DMS53 treated with DMSO at 0.1 percent for 48 hours (cell line): ENCODE results near the gene SPCS2.
"Not testable (repeated sequence)": the region's sequence is repeated elsewhere in the genome, so short reads cannot be mapped to it uniquely, and the experiment has no call there.

Source experiments
- DNase-seq: peaks from one replicate; lab custom pipeline; 2025; ENCODE audit not compliant: unreplicated experiment; lab: John Stamatoyannopoulos, UW

Gene SPCS2

DNA sequence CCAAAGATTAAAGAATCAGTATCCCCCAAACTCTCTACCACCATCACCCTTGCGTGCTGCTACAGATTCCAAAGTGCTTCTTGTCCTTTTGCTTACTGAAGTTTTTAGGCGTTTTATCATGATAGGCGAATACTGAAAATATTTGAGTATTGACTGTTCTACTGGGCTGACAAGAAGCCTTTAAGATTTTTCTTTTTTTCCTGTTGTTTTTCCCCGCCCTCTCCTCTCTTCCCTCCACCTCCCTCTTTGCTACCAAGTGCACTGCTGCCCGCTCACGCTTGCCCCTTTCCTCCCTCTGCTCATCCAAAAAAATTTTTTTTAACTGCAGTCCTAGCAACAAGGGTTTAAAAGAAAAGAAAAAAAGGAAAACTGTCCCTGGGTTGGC lies 679 bp downstream of the SPCS2 start:
- DNase-seq, result no peak

DNA sequence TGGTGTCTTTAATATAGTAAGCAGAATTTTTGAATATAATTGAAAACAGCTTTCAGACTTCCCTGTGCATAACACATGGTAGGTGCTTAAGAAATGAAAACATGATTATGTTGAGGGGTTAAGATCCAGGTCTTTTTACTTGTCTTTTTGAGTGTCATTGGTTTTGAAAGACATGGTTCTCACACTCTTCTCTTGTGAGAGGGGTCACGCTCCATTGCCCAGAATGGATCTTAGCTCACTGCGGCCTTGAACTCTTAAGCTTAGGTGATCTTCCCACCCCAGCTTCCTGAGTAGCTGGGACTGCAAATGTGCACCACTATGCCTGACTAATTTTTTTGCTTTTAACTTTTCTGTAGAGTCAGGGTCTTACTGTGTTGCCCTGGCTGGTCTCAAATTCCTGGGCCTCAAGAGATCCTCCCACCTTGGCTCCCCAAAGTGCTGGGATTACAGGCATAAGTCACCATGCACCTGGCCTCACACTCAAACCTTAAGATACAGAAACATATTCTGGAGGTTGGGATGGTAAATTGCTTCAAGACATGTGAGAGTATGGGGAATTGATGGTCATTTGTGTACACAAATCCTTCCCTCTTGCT lies 1.4 kb downstream of the SPCS2 start:
- DNase-seq, result no peak

DNA sequence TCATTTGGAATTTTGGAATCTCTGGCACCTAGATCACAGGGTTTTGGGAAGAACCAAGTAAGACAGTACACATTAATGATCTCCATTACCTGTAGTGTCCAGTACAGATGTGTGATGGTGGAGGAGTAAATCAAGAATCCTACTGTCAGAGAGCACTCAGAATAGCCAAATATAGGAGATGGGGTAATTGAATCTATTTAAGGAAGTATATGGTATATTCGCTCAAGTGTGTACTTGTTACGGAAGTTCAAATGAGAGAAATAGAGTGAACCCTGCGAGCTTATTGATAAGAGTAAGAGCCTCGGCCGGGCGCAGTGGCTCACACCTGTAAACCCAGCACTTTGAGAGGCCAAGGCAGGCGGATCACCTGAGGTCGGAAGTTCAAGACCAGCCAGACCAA lies 2.2 kb downstream of the SPCS2 start:
- no peak for DNase-seq

DNA sequence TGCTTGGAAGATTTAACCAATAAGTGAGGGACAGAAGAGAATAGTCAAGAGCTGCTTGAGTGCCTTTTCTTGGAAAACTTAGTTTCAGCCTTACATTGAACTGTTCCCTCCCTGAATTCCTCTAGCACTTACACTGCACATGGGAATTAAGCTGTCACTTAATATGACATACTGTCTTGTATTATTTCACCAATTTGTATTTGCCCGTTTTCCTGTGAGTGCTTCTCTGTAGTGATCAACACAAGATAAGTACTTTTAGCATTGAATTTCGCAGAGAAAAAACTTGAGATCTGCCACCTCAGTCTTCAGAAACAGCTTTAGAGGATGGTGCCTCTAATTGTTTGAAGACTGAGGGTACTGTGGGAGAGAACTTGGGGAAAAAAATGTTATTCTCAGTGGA lies 3.7 kb downstream of the SPCS2 start:
- DNase-seq, result no peak

DNA sequence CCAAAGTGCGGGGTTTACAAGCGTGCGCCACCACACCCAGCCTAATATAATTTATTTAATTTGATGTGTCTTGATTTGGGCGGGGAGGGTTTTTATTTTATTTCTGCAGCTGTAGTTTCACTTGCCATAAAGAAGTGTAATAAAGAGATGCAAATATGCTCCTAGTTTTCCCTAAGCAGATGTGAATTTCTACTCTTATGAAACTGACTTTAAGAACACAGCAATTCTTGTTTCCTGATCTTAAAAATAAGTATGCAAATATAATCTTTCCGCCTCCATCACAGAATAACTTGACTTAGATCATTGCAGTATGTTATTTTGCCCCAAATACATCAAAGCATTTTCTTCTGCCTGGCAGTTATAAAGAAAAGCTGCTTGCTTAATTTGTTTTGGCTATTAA lies 4.4 kb downstream of the SPCS2 start:
- no peak for DNase-seq

DNA sequence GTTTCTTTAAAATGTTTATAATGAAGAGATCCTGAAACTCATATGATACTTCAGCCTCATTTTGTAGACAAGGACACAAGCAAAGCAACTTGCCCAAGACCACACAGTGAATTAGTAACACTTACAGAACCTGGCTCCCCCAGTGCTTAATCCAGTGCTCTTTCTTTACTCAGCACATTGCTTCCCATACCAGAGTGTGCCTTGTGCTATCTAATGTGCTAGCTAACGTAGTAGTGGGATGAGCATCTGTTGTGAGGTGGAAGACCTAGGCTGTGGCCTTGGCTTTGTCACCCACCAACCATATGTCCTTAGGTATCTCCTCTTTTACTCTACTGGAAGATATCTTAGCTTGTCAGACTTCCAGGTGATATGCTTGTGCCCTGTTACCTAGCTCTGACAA lies 5.1 kb downstream of the SPCS2 start:
- DNase-seq, result no peak

DNA sequence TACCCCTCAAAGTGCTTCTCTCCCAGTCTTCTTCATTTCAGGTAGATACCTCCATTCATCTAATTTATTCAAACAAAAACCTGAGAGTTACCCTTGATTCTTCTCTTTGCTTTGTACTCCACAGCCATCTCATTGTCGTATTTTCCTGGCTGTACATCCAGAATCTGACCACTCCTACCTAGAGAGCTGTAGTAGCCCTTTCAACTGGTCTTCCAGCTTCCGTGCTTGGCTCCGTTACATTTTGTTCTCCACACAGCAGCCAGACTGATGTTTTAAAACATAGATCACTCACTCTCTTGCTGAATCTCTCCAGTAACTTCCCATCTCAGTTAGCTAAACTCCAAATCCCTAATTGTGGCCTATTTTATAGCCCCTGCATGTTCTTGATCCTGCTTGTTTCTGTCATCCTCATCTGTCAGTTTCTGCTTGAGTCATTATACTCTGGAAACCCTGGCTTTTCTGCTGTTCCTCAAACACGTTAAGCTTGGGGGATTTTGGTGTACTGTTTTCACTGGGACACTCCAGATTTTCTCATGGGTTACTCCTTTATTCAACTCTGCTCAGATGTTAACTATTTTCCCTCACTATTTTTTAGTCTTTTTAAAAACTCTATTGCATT lies 7.4 kb downstream of the SPCS2 start:
- DNase-seq, result no peak

DNA sequence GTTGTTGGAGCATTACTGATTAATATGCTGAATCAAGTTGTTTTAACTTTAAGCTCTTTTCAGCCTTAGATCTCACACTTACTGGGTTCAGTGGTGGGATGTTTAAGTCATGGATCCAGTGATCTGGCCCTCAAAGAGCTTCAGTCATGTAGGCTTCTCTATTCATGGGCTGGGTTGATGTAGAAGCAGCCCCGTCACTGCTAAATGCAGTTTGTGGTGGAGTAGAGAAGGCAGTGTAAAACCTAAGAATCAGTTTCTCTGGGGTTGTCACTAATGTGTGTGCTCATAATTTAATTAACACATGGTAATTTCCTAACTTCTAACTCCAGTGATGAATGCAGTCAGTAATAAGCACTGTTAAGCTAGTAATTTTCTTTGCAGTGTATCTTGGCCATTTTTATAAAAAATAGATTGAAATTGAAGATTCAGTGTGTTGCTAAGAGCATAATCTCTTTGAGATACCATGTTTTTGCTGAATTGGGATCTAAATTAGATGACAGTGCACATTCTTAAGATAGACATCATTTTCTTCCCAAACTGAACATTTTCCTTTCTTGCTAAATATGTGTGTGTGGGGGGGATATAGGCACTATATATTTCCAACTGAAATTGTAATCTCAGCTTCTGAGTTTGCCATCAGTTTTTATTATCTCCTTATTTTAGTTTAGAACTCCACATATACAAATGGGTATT lies 9.0 kb downstream of the SPCS2 start:
- no peak for DNase-seq

DNA sequence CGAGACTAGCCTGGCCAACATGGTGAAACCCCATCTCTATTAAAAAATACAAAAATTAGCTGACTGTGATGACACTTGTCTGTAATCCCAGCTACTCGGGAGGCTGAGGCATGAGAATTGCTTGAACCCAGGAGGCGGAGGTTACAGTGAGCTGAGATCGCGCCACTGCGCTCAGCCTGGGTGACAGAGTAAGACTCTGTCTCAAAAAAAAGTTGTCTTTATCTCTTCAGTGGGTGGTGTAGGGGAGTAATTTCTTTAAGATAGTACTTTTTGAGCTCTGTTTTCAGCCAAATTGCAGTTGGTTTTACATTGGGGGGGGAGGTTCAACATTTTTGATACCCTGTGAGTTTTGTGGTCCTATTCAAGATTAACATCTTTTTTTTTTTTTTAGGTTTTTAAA lies 11.1 kb downstream of the SPCS2 start:
- not testable (repeated sequence) for DNase-seq

DNA sequence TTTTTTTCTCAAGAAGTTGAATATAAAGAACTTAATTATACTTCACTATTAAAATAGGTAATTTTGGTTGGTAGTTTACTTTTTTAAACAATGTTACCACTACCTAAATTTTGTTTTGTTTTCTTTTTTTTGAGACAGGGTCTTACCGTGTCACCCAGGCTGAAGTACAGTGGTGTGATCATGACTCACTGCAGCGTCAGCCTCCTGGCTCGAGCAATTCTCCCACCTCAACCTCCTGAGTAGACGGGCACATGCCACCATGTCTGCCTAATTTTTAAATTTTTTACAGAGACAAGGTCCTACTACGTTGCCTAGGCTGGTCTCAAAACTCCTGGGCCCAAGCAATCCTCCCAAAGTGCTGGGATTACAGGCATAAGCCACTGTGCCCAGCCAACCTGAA lies 17.6 kb downstream of the SPCS2 start:
- DNase-seq, result no peak

DNA sequence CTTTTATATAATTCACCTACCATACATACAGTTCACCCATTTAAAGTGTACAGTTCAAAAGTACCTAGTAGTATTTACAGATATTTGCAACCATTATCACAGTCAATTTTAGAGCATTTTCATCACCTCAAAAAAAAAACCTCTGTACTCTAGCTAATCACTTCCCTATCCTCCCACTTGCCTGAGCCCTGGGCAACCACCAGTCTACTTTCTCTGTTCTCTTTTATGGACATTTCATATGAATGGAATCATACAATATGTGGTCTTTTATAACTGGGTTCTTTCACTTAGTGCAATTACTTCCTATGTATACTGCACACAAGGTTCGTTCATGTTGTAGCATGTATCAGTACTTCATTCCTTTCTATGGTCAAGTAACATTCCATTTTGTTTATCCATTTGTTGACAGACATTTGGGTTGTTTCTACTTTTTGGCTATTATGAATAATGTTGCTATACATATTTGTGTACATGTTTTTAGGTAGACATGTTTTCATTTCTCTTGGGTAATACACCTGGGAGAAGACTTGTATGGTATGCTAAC lies 21.9 kb downstream of the SPCS2 start:
- DNase-seq, result no peak

DNA sequence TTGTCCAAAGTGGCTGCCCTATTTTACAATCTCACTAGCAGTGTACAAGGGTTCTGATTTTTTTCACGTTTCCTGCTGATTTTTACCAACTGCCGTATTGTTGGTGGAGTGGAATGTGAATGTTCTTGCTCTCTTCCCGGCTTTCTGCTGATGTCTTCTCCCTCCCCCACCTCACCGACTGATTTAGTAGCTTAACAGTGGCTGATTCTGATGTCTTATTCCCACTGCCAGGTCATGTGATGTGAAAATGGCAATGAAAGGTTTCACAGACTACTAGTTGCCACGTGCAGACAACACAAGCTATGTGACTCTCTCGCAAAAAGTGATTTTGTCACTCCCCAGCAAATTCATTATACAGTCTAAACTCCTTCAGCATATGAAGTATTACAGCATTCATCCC lies 22.4 kb downstream of the SPCS2 start:
- DNase-seq, result no peak

DNA sequence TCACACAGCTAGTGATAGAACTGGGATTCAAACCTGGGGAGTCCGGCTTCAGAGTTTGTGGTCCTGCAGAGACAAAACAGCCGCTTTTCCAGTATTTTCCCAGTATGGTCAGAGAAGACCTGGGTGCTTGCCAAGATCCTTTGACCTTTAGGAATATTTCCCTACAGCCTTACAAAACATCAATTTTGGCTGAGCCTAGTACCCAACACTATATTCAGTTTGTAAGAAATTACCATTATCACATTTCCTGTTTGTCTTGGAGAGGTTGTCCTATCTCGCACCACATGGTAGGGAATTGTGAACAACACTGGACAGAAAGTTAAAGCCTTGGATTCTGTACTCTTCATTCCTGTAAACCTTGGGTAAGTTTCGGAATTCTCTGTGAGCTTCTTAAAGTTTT lies 29.0 kb downstream of the SPCS2 start:
- DNase-seq, result no peak

DNA sequence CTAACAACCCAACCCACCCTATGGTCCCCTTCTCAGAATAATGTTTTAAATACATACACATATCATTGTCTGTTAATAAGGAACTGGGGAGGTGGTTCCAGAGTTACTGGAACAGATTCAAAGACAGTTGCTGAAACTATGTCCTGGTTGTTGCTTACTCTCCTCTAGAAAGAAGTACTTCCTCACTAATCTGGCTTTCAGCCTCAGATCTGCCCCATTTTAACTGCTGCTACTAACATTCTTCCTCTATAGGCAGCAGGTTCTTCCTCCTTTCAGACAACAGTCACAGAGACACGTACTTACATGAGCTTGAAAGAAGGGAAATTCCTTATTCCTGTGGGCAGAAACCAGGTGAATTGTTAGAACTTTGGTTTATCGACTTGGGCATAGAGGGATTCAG lies 31.6 kb downstream of the SPCS2 start:
- no peak for DNase-seq

DNA sequence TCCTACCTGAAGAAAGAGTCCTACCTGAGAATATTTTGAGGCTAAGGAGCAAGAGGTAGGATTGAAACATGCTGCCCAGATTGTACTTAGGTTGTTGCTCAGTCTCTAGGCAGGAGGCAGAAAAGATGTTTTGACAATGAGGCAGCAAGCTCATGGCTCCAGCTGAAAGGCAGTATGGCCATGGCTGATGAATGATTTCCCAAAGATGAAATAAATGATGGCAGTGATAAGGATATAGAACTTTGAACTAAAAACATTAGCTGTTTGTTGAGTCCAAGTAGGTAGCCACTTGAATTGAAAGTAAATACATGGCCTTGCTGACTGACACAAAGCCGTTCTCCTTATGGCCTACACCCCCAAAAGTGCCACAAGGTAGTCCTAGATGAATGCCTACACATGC lies 32.8 kb downstream of the SPCS2 start:
- DNase-seq, result no peak

DNA sequence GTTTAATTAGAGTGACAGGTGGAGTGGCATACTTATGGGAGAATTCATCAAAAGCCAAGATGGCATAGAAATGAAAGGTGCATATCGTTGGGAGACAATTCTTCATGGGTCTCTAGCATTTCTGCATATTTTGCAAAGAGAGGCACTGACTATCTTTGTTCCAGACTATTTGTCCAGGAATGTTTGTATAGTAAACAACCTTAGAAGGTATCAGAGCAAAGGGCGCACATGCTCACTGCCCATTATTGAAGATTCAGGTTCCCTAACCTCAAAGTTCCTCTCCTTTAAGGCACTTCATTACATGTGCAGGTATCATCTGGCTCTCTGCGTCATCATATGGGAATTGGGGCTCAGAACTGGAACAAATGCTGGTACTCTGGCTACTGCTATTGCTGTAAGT lies 35.0 kb downstream of the SPCS2 start:
- no peak for DNase-seq

DNA sequence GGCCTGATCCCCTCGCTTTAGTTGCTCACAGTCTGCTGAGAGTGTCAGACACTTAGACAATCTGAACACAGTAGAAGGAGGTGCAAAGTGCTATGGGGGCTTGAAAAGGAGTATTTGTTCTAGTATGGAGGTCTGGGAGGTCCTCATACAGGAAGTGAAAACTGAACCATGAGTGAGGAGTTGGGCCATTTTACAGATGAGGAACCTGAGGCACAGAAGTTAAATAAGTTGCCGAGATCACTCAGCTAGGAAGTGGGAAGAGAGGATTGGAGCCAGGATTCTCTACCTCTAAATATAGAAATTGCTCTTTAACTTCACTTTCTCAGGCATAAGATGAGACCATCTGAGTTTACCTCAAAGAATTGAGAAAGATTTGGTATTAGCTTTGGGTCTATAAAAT lies 35.7 kb downstream of the SPCS2 start:
- DNase-seq, result no peak

DNA sequence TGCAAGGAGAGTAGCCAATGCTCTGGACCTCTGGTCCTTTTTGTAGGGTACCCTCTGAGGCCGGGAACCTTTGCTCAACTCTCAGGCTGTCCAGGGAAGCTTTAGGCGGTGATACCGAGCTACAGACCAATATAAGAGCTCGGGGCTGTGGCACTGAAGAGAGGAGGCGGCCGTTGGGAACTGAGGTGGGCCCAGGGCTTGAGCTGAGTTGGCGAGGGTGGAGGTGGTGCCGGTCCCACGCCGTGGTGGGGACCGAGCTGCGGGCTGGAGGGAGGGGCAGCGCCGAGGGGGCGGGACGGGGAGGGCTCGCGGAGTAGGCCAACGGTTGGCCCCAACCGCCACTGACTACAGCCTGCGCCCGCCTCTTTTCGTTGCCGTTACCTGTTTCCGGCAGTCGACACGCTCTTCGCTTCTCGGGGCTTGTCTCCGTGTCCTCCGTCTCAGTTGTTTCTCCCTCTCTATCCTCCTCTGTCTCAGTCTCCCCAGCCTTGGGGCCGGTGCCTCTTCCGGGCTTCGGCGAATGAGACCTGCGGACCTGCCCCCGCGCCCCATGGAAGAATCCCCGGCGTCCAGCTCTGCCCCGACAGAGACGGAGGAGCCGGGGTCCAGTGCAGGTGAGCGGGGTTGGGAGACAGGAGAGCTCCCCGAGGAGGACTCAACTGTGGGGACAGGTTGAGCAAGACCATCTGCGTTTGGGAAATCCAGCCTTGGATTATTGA lies 39.6 kb downstream of the SPCS2 start, which contains the start of gene NEU3:
Gene NEU3, plus strand, starts transcription at position 393 of the 719 bp plus-strand sequence. Its CDS starts 128 bp downstream, at position 521.
- DNase-seq, result peak; percentile 95

DNA sequence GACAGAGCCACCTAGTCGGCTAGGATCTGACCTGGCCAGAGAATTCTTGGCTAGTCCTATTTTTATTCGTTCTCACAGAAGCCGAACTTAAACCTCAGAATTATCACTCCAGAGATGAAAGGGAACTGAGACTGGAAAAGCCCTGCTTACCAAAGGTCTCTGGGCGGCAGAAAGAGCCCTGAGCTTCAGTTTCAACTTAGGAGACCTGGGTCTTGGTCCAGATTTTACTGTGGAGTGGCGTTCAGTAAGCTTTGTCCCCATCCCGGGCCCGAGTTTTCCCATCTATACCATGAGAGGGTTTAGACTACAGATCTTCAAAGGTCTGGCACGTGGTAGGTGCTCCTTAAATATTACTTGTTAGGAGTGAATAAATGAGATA lies 40.2 kb downstream of the SPCS2 start:
- no peak for DNase-seq

DNA sequence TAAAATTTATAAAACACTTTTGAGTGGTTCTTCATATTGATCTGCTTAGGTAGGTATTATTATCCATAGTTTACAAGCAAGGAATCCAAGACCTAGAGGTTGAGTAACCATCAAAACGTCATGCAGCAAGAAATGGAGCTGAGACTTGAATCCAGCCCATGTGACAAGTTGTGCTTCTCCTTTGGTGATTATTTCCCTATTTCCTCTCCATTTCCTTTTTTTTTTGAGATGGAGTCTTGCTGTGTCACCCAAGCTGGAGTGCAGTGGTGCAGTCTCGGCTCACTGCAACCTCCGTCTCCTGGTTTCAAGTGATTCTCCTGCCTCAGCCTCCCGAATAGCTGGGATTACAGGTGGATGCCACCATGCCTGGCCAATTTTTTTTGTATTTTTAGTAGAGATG lies 41.1 kb downstream of the SPCS2 start:
- not testable (repeated sequence) for DNase-seq

DNA sequence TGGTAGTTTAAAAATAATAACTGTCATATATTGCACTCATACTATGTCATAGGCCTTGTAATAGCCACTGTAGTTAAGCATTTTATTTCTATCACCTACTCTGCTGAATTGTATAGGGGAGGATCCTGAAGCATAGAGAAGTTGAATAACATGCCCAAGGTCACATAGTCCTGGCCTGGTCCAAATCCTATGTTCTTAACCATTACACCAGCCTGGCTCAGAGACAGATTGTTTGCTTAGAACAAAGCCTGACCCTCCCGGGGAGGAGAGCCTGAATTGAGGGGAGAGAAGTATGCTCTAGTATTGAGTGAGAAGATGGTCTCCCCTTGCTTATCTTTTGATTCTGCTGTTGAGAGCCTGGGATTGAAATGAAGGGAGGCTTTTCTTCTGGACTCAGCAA lies 41.9 kb downstream of the SPCS2 start:
- DNase-seq, result no peak

DNA sequence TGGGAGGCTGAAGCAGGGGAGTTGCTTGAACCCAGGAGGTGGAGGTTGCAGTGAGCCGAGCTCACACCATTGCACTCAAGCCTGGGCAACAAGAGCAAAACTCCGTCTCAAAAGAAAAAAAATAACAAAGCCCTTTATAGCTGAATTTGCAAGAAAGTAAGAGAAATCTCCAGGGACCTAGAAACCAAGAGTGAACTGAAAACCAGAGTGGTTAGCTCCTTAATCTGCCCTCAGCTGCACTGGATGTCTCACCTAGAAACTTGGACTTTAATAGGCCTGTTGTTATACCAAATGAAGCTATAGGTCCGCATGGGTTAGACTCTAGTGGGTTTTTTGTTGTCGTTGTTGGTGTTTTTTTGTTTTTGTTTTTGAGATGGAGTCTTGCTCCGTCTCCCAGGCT lies 43.8 kb downstream of the SPCS2 start:
- no peak for DNase-seq
